ENCODE results near the gene OR52E4. TPM values are rescaled to one million over a fixed set of nuclear protein-coding genes. Genes with fewer than 3 reads are reported as not detected.

OR52E4 gene
- total RNA-seq, 1 experiment from 2014 or later: not detected

GRCh38 chr11:5929571-5930368 lies 49.3 kb downstream of the OR52E4 start:
- no peak for DNase-seq (ENCODE audit: low spot score)

DNA sequence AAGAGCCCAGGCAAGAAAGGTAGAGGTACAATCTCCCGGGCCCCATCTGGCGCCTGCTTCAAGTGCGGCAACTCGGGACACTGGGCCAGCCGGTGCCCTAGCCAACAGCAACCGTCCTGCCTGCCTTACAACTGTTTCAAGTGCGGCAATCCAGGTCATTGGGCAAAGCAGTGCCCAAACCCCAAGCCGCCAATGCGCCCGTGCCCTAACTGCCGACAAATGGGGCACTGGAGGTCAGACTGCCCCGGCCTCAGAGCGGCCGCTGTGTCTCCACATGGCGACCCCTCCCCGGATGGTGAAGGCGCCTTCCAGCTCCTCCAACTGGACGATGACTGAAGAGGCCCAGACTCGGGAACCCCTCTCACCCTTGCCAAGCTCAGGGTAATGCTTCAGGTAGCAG lies 50.2 kb downstream of the OR52E4 start:
- DNase-seq (ENCODE audit: low spot score): no peak

GRCh38 chr11:5931061-5931460 lies 50.6 kb downstream of the OR52E4 start:
- DNase-seq (ENCODE audit: low spot score): no peak

- DNase-seq (ENCODE audit: low spot score): no peak
Observed at GRCh38 chr11:5932671-5933070, 52.2 kb downstream of the OR52E4 start.

GRCh38 chr11:5933116-5933515 lies 52.7 kb downstream of the OR52E4 start:
- no peak for DNase-seq (ENCODE audit: low spot score)

Other genes with a start within 250 kb of the OR52E4 start
- 11.0 and 16.6 TPM in 2 replicates for gene TRIM5, start 195.6 kb upstream of the OR52E4 start, total RNA-seq (2014; rRNA removed; shearing (Covaris generic))
- gene TRIM22, start 190.8 kb upstream of the OR52E4 start, total RNA-seq (2014; rRNA removed; shearing (Covaris generic)): 0.33 TPM in 1 of 2 replicates, not detected in the other
- gene OR56B1, start 144.2 kb upstream of the OR52E4 start, total RNA-seq (2014; rRNA removed; shearing (Covaris generic)): not detected in 2 replicates
- gene OR52N4, start 126.4 kb upstream of the OR52E4 start, total RNA-seq (2014; rRNA removed; shearing (Covaris generic)): not detected in 2 replicates
- gene OR52N5, start 97.3 kb upstream of the OR52E4 start, total RNA-seq (2014; rRNA removed; shearing (Covaris generic)): not detected in 2 replicates
- gene OR52N1, start 89.4 kb upstream of the OR52E4 start, total RNA-seq (2014; rRNA removed; shearing (Covaris generic)): not detected in 2 replicates
- gene OR52N2, start 71.7 kb upstream of the OR52E4 start, total RNA-seq (2014; rRNA removed; shearing (Covaris generic)): not detected in 2 replicates
- not detected in 2 replicates for gene OR52E6, start 38.7 kb upstream of the OR52E4 start, total RNA-seq (2014; rRNA removed; shearing (Covaris generic))
- not detected in 2 replicates for gene OR52E8, start 22.9 kb upstream of the OR52E4 start, total RNA-seq (2014; rRNA removed; shearing (Covaris generic))
- not detected in 2 replicates for gene OR52E5, start 12.6 kb downstream of the OR52E4 start, total RNA-seq (2014; rRNA removed; shearing (Covaris generic))
- gene OR56A3, start 61.6 kb downstream of the OR52E4 start, total RNA-seq (2014; rRNA removed; shearing (Covaris generic)): not detected in 2 replicates
- not detected in 2 replicates for gene OR56A5, start 87.9 kb downstream of the OR52E4 start, total RNA-seq (2014; rRNA removed; shearing (Covaris generic))
- gene OR52L1, start 106.4 kb downstream of the OR52E4 start, total RNA-seq (2014; rRNA removed; shearing (Covaris generic)): not detected in 2 replicates
- not detected in 2 replicates for gene OR56A4, start 126.3 kb downstream of the OR52E4 start, total RNA-seq (2014; rRNA removed; shearing (Covaris generic))
- not detected in 2 replicates for gene OR56A1, start 150.1 kb downstream of the OR52E4 start, total RNA-seq (2014; rRNA removed; shearing (Covaris generic))
- gene OR56B4, start 227.1 kb downstream of the OR52E4 start, total RNA-seq (2014; rRNA removed; shearing (Covaris generic)): not detected in 2 replicates

Data from HT-29 (cell line).